ENCODE measurements around the gene PIK3R6.

PIK3R6 gene

GRCh38 chr17:8855477-8856204 lies 11.8 kb downstream of the PIK3R6 start:
- no peak for DNase-seq

GRCh38 chr17:8851600-8851999 lies 15.9 kb downstream of the PIK3R6 start:
- DNase-seq = no peak

- no peak for DNase-seq
These were observed 18.0 kb downstream of the PIK3R6 start for GRCh38 chr17:8849311-8850041.

- DNase-seq = no peak
These were observed 19.6 kb downstream of the PIK3R6 start for GRCh38 chr17:8847891-8848290.

- no peak for DNase-seq
These were observed 20.7 kb downstream of the PIK3R6 start for GRCh38 chr17:8846768-8847211.

GRCh38 chr17:8844229-8845218 lies 22.9 kb downstream of the PIK3R6 start:
- DNase-seq = no peak

- DNase-seq = no peak
These were observed 24.1 kb downstream of the PIK3R6 start for GRCh38 chr17:8843344-8843743.

GRCh38 chr17:8841844-8842243 lies 25.6 kb downstream of the PIK3R6 start:
- no peak for DNase-seq

GRCh38 chr17:8839410-8839935 lies 28.0 kb downstream of the PIK3R6 start:
- no peak for DNase-seq

GRCh38 chr17:8838551-8839095 lies 28.9 kb downstream of the PIK3R6 start:
- DNase-seq = no peak

- DNase-seq = no peak
These were observed 29.9 kb downstream of the PIK3R6 start for GRCh38 chr17:8837563-8838075.

GRCh38 chr17:8836821-8837562 lies 30.5 kb downstream of the PIK3R6 start:
- no peak for DNase-seq

GRCh38 chr17:8835631-8836364 lies 31.7 kb downstream of the PIK3R6 start:
- no peak for DNase-seq

- no peak for DNase-seq
These were observed 32.4 kb downstream of the PIK3R6 start for GRCh38 chr17:8835106-8835505.

- peak; percentile 18 for DNase-seq
These were observed 34.6 kb downstream of the PIK3R6 start for GRCh38 chr17:8832711-8833352.

- no peak for DNase-seq
These were observed 36.1 kb downstream of the PIK3R6 start for GRCh38 chr17:8831234-8831849.

GRCh38 chr17:8830141-8830540 lies 37.3 kb downstream of the PIK3R6 start:
- DNase-seq = no peak

- DNase-seq = no peak
These were observed 38.2 kb downstream of the PIK3R6 start for GRCh38 chr17:8829036-8829941.
